Smooth muscle cell (in vitro differentiated cells): Measurements from ENCODE around the gene DPF3. TPM values are rescaled to one million over a fixed set of nuclear protein-coding genes. Genes with fewer than 3 reads are reported as not detected.

Experiments used
- DNase-seq: peaks from one replicate; lab custom pipeline; 2025; ENCODE audit not compliant: unreplicated experiment; lab: John Stamatoyannopoulos, UW
- H2AFZ ChIP-seq: fragments of 200-600 bp; sonication (generic); 2 replicates; pipeline ENCODE4 v1.6.0; 2016; ENCODE audit warnings: antibody characterized with exemption, low read depth, mild to moderate bottlenecking
- H3F3A ChIP-seq: fragments of 200-600 bp; sonication (generic); 2 replicates; pipeline ENCODE4 v1.6.0; 2017; ENCODE audit warnings: antibody characterized with exemption, low read depth
- H3K27ac ChIP-seq: fragments of 200-600 bp; sonication (generic); 2 replicates; pipeline ENCODE4 v1.5.1; 2016; ENCODE audit warnings: low read depth, mild to moderate bottlenecking
- H3K27me3 ChIP-seq: fragments of 200-600 bp; sonication (generic); 2 replicates; pipeline ENCODE4 v1.6.1; 2016; ENCODE audit warnings: low read depth, mild to moderate bottlenecking
- H3K36me3 ChIP-seq: fragments of 200-600 bp; sonication (generic); 2 replicates; pipeline ENCODE4 v1.5.1; 2016; ENCODE audit warnings: low read depth
- H3K4me1 ChIP-seq: fragments of 200-600 bp; sonication (generic); 2 replicates; pipeline ENCODE4 v1.5.1; 2016; ENCODE audit warnings: low read depth
- H3K4me2 ChIP-seq: fragments of 200-600 bp; sonication (generic); 2 replicates; pipeline ENCODE4 v1.6.0; 2016; ENCODE audit warnings: mild to moderate bottlenecking
- H3K4me3 ChIP-seq: fragments of 200-600 bp; sonication (generic); 2 replicates; pipeline ENCODE4 v1.5.1; 2016; ENCODE audit warnings: mild to moderate bottlenecking
- H3K79me2 ChIP-seq: fragments of 200-600 bp; sonication (generic); 2 replicates; pipeline ENCODE4 v1.6.0; 2016; ENCODE audit warnings: low read depth, mild to moderate bottlenecking
- H3K9ac ChIP-seq: fragments of 200-600 bp; sonication (generic); 2 replicates; pipeline ENCODE4 v1.6.0; 2016; ENCODE audit warnings: low read depth
- H3K9me3 ChIP-seq: fragments of 200-600 bp; sonication (generic); replicated peaks from 2 replicates; pipeline ENCODE4 v1.5.1; 2016; ENCODE audit warnings: low read depth
- H4K20me1 ChIP-seq: fragments of 200-600 bp; sonication (generic); 2 replicates; pipeline ENCODE4 v1.6.0; 2016; ENCODE audit warnings: low read depth
- WGBS: methylation state at CpG from one replicate; pipeline ENCODE4 v1.1.7; 2016; ENCODE audit warnings: low lambda C conversion rate; 5-methylcytosine and 5-hydroxymethylcytosine counted together
- polyA plus RNA-seq: library from polyadenylated mRNA; unstranded; fragments of >200 nt; fragmentation: Nextera tagmentation; extraction: Ambion mirVana; gene quantifications from 2 replicates; pipeline ENCODE4 v1.2.1, GENCODE V29; 2016
- total RNA-seq: library from RNA; depleted of rRNA; stranded (reverse); fragments of >200 nt; gene quantifications from 2 replicates; pipeline ENCODE4 v1.2.3, GENCODE V29; 2014
- TF ChIP-seq, protein P1 (sequence below): fragments of 200-600 bp; sonication (generic); IDR thresholded peaks from 2 replicates; pipeline ENCODE4 v1.5.1; 2017; ENCODE audit warnings: borderline replicate concordance, mild to moderate bottlenecking, antibody characterized with exemption; ENCODE audit not compliant: insufficient read depth, poor library complexity, severe bottlenecking

The DPF3 gene
- total and polyA plus RNA-seq, 2 experiments from 2014 or later, result 4.9 to 12.6 TPM

- H3K36me3 ChIP-seq, result no peaks in the 10 kb centered on the region
- no peaks in the 10 kb centered on the region for H3F3A ChIP-seq
- no peak overlapping the region for H3K4me3 ChIP-seq
- peak overlapping the region; percentile 32 for H3K27ac ChIP-seq
- no peaks in the 10 kb centered on the region for H4K20me1 ChIP-seq
- no peaks in the 10 kb centered on the region for H3K79me2 ChIP-seq
- H3K9me3 ChIP-seq, result no peaks in the 10 kb centered on the region
- H3K27me3 ChIP-seq, result no peaks in the 10 kb centered on the region
- 84% methylated on average over 12 of the region's 12 CpGs for WGBS
- H3K9ac ChIP-seq, result no peak overlapping the region
- H3K4me1 ChIP-seq, result peaks cover 8% of the 10 kb centered on the region
- no peak overlapping the region for H2AFZ ChIP-seq
- TF ChIP-seq, protein P1, sequence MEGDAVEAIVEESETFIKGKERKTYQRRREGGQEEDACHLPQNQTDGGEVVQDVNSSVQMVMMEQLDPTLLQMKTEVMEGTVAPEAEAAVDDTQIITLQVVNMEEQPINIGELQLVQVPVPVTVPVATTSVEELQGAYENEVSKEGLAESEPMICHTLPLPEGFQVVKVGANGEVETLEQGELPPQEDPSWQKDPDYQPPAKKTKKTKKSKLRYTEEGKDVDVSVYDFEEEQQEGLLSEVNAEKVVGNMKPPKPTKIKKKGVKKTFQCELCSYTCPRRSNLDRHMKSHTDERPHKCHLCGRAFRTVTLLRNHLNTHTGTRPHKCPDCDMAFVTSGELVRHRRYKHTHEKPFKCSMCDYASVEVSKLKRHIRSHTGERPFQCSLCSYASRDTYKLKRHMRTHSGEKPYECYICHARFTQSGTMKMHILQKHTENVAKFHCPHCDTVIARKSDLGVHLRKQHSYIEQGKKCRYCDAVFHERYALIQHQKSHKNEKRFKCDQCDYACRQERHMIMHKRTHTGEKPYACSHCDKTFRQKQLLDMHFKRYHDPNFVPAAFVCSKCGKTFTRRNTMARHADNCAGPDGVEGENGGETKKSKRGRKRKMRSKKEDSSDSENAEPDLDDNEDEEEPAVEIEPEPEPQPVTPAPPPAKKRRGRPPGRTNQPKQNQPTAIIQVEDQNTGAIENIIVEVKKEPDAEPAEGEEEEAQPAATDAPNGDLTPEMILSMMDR, result no peak
- H3K4me2 ChIP-seq, result no peak overlapping the region
- DNase-seq, result no peak
Observed at GRCh38 chr14:72700338-72701236, 193.3 kb downstream of the DPF3 start.

DNA sequence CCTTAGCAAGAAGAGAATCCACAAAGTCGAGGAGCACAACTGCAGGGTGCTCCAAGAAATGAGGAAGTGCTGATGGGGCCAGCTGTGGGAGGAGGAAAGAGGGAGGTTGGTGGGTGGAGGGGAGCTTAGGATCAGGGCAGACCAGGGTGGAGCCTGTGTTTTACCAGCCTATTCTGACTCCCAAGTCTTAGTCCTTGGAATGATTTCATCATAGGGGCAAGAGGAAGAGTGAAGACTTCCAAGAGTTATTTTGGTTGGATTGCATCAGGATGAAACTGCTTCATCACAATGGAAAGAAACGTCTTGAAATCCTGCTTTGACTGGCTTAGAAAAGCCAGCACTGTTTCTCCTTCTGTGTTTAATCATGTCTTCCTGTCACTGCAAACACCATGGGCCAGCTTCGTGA is 194.0 kb downstream of the DPF3 start:
- DNase-seq, result no peak
- Histone ChIP-seq H3K9me3 (no peaks in the 10 kb centered on the region), H2AFZ (no peak overlapping the region), H3K36me3 (no peaks in the 10 kb centered on the region), H3K27me3 (no peaks in the 10 kb centered on the region), H3K4me3 (no peak overlapping the region), H4K20me1 (no peaks in the 10 kb centered on the region), H3K79me2 (no peaks in the 10 kb centered on the region), H3F3A (no peaks in the 10 kb centered on the region), H3K9ac (no peak overlapping the region), H3K27ac (peak overlapping the region; percentile 32), H3K4me1 (peaks cover 8% of the 10 kb centered on the region), H3K4me2 (peak overlapping the region; percentile 14)
- 25% methylated on average over 3 of the region's 3 CpGs for WGBS
- TF ChIP-seq, protein P1, result no peak

- no peaks in the 10 kb centered on the region for H3K79me2 ChIP-seq
- no peak overlapping the region for H2AFZ ChIP-seq
- H3K9me3 ChIP-seq, result no peaks in the 10 kb centered on the region
- no peaks in the 10 kb centered on the region for H4K20me1 ChIP-seq
- no peak overlapping the region for H3K4me3 ChIP-seq
- H3K9ac ChIP-seq, result no peak overlapping the region
- no peaks in the 10 kb centered on the region for H3F3A ChIP-seq
- H3K36me3 ChIP-seq, result no peaks in the 10 kb centered on the region
- no peak overlapping the region for H3K27ac ChIP-seq
- WGBS, result 90% methylated on average over 4 of the region's 4 CpGs
- TF ChIP-seq, protein P1, result no peak
- DNase-seq, result no peak
- peaks cover 8% of the 10 kb centered on the region for H3K4me1 ChIP-seq
- H3K4me2 ChIP-seq, result no peak overlapping the region
- no peaks in the 10 kb centered on the region for H3K27me3 ChIP-seq
Observed at GRCh38 chr14:72699443-72699842, 194.5 kb downstream of the DPF3 start.
